DMS79 (cell line): ENCODE data around the gene HDAC4.

Experiments used
- DNase-seq: peaks from one replicate; lab custom pipeline; 2025; lab: John Stamatoyannopoulos, UW

Gene HDAC4

DNA sequence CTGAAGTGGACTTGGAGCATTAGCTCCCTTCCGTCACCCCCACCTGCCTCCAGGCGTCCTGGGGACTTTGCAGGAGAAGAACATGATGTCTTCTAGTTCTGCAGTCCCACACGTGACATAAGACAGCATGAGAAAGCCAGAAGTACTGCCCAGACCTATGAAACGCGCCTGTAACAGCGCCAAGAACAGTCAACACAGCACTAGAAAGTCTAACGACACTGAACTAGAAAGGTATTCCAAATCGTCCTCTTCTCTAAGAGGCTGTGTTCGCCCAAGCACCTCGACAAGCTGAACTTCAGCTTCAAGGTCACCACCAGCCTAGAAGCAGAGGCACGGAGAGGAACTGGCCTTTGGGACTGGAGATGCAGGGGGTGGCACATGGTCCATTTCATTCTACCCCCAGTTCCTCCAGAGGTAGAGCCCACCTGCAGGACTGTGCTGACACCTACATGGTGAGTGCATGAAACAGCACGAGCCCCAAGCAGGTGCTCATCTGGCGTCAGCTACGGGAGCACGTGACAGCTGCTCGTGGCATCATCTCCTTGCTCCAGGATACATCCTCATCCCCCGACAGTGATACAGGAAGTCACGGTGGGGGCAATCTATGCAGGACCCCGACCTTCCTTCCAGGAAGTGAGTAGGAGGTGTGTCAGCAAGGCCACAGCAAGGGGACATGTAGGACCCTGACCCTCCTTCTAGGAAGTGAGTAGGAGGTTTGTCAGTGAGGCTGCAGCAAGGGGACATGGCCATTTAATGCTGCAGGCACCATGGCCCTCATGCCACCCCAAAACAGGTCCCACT is 3.7 kb downstream of the HDAC4 start:
- peak; percentile 88 for DNase-seq

DNA sequence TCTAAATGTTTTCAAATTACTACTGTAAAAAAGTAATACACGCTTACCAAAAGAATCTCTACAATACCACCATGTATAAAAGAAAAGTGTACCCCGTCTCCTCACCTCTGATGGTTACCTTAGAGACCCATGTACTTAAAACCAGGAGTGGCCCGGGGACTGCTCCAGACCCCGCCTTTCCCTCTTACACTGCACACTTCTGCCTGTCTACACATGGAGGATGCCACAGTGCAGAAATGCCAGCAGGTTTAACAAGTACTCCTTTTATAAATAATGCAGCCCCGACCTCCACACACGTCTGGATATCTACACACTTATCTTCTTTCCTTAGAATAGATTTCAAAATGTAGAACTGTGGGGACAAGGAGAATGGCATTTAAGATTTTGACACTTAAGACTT is 5.3 kb downstream of the HDAC4 start:
- DNase-seq: no peak

DNA sequence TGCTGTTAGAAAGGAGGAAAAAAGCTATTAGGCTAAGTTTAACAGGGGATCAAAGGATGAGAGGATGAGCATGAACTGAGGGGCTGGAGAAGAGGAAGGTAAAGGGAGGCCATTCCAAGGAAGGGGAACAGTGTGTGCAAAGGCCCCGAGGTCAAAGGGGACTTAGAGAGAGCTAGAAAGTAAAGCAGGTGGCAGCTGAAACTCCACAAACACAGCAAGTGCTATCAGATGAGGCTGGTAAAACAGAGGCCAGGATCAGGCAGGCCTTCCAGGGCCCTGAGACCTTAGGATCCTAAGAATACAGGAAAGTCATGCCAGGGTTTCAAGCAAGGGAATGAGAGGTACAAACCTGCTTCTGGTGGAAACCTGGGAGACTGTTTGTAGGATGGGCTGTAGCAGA is 5.8 kb downstream of the HDAC4 start:
- DNase-seq: no peak

DNA sequence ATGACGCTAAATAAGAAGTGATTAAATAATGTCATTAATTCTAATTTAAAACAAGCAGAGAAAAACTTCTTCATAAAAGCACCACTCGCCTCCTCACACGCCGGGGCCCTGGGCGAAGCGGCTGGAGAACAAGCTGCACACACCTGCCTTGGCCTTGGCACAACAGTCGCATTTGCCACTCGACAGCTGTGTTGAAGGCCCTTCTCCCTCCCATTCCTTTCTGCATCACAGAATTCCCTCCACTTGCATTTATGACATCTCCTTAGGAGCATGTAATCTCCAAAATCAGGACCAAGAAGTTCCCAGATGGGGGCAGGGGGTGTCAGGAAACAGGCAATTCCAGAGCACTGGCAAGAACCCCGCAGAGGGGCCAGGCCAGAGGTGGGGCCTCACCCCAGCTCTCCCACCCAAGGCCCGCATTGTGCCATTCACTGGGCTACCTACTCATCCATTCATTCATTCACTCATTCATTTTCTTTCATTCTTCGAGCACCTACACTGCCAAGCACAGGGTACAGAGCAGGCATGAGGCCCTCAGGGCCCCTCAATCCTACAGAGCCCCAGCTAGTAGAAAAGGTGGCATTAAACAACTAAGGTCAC is 6.4 kb downstream of the HDAC4 start:
- DNase-seq: peak; percentile 87

DNA sequence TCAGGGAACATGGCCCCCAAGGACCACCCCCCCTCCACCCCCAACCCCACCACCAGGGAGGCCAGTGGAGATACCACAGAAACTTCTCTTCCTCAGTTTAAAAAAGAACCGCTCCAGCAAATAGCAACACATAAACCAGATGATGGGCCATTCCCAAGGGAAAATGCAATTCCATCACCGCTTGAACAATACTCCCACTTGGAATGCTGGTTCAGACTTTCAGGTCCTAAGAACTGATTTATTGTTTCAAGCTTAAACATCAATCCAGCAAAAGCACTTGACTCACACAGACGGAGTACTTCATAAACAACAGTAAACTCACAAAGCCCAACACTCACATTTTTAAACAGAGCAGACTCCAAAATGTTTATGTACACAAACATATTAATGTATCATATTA is 6.9 kb downstream of the HDAC4 start:
- peak; percentile 45 for DNase-seq

DNA sequence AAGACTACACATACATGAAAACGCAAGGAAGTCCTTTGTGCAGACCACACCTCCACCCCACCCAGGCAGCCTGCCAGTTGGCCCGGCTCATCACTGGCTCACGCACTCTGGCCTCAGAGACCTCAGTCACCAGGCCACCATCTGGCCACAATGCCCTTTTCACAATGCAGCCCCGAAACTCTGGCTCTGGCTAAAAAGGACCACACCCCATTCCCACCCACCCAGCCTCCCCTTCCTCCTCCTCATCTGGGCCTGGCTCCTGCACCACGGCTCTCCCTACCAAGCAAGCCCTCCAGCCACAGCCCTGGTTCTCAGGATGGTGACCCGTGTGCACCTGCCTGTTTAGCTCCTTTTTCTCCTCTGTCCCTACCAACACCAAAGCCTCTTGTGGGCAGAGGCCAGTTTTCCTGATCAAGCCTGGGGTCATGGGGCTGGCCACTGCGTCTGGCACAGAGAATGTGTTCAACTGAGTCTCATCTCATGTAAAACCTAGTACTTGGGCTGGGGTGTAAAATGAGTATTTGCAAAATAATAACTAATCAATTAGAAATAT is 7.4 kb downstream of the HDAC4 start:
- no peak for DNase-seq

DNA sequence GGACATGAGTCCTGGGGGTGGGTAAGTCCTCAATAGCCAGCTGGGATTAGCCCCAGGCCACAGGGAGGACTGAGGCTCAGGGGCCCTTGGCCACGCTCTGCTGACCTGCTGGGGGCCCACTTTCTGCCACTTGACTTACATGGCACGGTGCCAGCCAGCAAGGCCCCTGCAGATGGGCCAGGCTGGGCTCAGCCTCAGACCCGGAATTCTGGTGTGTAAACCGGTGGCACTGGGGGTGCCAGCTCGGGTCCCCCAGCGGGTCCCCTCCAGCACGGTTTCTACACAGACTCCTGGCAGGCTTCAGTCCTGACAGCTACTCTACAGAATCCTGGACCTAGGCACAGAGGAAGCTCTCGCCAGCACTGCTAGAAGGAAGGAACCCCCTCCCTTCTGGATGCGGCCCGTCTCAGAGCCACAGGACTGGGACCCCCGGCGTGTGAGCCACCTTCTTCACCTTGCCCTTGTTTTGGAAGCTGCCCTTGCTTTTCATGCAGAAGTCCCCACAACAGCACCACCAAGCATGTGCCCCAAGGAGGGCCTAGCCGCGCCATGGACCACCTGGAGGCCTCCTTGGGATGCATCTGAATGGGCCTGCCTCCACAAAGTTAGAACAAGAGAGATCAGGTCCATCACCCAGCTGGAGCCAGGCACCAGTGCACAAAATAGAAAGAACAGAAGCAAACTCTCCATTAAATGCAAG is 8.0 kb downstream of the HDAC4 start:
- DNase-seq: peak; percentile 27

DNA sequence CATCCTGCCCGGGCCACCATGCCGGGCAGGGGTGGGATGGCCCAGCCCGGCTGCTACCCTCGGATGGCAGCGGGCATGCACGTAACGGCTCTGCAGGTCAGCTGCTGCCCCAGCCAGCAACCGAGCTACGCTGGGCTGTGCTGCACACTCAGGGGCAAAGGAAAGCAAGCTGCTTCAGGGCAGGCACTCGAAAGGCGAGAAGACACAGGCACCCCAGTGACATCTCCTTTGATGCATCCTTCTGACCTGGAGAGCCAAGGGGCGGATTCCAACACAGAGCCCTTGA is 8.8 kb downstream of the HDAC4 start:
- DNase-seq: no peak

DNA sequence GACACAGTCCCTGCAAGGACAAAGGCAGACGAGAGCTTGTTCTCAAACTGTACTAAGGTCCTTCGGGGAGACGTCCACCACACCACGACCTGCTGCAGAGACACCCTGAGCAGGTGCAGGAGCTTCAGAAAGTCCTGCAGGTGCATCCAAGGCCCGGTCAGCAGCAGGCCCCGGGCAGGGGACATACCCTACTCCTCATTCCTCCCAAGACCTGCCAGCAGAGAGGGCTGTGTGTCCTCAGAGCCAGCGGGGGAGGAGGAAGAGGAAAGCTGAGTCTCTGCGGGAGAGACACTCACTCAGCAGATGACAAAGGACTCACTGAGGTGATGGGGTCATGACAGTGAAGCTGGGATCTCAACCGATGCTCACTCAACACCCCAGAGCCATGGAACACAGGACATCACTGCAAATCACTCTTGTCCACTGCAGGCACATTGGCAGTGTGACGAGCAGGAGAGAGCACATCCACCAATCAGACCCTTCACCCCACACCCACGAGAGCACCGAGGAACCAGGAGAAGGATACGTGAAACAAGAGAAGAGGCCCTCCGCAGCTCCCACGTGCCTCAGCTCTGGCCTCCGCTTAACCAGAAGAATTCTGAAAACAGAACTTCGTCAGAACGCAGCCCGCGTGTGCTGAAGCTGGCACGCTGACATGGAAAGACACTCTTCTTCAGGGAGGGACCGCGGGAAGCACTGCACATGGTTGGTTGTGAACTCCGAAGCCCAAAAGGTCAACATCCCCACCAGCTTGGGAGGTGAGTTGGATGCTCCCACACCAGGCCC is 9.3 kb downstream of the HDAC4 start:
- DNase-seq: no peak

DNA sequence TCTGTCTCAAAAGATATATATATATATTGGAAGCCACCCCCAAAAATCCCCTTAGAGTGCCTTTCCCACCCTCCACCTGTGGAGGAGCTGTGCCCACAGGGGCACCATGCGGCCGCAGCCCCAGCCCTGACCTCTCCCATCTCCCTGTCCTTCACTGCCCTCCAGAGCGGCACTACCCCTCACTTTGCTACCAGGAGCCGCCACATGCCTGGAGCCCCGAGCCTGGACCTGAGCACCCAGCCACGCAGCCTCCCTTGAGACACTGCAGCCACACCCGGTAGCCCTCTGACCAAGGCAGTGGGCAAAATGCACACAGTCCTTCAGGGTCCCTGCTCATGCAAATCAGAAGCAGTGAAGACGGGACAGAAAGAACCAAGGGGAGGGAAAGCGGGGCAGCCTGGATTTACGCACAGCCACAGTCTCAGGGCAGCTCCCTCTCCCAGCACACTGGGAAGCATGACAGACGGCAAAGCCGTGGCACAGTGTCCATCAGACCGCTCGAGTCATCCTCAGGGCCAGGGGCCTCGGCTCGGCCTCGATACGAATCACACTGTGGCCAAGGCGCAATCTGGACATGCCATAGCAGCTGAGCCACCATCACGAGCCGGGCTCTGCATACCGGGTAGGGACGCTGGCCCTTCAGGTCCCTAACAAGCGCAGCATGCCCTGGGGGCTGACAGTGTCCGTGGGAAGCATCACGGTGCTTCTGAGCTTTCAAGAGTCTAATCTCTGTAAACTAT is 10.1 kb downstream of the HDAC4 start:
- DNase-seq: no peak

DNA sequence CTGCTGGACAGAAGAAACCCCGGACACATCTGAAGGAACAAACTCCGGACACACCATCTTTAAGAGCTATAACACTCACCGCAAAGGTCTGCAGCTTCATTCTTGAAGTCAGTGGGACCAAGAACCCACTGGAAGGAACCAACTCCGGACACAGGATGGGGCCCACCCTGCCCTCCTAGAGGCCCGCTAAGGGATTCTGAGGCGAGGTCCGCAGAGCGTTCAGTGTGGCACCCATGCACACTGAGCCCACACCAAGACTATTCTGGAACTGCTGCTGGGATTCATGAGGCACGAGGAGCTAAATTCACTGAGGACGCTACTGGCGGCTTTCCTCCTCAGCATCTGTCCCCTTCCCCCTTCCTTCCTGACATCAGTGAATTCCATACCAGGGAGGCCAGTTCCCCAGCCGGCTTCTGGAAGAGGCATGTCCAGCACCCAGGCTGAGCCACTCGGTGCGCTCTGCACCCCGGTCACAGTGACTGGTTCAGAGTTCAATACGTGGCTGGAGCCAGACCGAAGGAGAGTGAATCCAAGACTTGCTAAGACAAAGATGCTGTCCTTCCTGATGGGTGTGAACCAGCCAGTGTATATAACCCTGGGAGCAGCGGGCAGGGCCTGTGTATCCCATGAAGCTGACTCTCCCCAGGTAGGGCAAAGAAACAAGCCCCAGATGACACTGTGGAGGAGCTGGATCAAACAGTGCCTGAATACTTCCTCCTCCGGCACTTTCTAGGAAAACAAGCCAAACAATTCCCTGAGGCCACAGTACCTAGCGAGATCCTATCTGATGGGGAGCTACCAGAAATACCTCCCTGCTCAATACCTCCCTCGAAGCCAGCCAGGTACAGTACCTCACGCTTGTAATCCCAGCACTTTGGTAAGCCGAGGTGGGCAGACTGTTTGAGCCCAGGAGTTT is 11.1 kb downstream of the HDAC4 start:
- DNase-seq: no peak

DNA sequence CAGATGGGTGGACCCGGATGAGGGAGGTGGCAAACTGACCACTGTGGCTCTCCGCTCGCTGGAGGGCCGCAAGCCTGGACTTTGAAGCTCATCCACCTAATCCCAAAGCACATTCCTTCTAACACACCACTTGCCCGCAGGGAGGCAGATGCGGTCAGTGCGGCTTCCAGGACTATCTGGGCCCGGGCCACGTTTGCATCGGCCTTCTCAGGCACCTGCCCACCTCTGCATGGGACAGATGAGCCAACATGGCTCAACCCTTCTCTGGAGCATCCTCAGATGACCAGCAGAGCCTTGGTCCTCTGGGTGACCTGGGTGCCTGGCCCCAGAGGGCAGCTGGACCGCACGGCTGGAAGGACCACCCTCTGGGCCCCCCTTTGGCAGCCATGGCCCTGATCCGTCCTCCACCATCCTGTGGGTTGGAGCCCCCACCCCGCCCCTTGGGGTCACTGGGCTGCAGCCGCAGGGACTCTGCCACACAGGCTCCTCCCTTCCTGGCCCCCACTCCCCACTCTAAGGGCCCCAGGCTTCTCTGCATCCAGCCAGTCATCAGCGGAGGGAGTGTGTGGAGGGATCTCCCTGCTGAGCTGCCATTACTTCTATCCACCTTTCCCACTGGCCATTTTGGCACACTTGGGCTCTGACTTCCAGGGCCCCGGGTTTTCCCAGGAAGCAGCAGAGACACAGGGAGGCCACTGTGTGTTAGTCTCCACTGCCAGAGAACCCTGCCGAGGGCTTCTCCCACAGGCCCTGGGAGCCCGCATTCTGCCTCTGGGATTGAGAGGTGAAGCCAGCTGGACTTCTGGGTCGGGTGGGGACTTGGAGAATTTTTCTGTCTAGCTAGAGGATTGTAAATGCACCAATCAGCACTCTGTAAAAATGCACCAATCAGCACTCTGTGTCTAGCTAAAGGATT is 12.3 kb downstream of the HDAC4 start:
- DNase-seq: no peak

DNA sequence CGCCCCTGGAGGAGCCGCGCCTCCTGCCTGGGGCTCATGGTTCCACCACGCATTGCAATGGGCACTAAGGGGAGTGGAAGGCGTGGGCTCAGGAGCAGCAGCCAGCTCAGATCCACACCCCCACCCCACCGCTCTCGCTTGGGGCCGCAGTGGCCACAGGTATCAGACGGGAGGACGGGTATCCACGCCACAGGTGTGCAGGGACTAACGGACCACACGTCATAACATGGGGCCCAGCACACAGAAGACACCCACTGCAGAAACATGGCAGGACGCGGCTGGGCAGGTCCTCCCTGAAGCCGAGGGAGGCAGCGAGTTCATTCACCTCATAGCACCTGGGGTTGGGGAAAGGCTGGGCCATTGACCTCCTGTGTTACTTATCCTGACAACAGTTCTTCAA is 13.0 kb downstream of the HDAC4 start:
- DNase-seq: no peak

DNA sequence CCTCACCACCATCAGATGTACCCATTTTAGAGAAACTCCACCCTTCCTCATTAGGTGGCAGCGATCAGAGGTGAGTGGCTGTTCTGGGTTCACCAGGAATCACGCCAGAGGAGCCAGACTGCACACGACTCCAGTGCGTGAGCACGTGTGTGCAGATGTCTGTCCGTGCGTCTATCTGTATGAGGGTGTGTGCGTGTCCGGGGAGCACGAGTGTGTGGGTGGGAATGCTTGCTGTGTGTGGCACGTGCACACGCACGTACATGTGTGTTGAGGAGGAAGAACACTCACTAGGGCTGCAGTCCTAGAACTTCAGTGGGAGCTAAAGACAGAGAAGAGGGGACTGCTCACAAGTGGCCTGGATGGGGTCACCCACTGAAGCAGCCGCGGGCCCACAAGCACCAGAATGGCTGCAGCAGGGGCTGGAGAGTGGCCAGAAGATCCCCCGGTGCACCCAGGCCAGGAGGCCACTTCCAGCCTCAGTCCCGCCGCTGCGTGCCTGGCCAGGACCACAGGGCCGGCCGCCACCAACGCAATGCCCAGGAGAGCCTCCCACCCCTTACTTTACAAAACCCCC is 13.9 kb downstream of the HDAC4 start:
- DNase-seq: no peak

DNA sequence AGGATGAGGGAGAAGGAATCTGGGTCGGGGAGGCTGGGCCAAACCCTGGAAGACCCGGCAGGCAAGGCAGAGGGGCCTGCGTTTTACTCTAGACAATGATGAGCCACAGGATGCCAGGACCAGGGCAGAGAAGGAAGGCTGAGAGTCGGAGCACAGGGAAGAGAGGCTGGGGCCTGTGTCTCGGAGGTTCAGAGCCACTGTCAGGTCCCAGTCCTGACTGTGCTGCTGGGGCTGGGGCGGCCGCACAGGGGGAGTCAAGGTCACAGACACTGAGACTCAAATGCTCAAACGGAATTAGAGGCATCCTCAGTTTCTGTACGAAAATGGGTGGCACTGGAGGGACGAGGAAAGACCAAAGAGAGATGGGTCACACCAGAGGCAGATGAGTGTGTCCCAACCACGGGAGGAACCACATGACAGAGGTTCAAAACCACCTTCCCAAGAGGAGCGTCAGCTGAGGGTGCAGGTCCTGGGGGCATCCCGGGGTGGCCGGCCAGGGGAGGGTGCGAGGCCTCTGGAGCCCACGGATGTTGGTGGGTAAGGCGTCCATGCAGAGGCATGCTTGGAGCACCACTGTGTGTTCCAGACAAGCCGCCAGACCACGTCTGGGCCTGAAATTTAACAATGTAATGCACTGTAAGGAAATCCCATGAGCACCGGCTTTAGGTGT is 14.7 kb downstream of the HDAC4 start:
- no peak for DNase-seq

DNA sequence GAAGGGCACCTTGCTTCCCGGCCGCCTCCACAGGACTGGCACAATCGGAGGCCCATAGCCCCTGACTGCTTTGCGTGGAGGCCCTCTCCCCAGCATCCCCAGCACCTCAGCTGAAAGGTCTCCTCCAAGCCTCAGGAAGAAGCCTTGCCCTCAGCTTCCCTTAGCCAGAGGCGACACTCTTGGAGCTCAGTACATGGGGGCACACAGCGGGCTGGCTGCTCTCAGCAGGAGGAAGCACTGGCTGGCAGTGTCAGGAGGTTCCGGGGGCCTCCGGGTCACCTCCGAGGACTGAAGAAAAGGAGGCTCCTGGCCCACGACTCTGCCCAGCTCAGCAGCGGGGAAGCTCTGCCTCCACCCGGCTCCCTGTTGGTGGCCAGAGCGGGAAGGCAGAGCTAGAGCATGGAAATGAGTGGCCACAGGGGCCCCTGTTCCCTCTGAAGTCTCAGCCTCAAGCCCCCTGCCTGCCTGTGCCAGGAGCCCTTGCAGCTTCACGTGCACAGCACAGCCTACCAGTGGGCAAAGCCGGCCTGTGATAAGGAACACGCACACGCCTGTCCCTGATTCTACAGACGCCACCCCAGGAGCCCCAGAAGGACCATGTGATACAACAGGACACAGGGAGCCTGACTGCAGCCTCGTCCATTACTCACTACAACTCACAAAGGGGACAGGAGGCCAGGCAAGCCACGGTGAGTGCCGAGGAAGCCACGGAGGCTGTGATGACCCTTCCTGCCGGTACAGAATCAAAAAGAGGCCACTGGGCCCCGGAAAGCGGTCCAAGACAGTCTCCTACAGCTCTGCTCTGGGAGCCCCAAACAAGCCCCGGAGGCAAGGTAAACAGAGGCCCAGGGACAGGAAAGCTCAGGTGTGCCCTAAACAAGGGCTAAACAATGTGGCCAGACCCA is 15.5 kb downstream of the HDAC4 start:
- no peak for DNase-seq

DNA sequence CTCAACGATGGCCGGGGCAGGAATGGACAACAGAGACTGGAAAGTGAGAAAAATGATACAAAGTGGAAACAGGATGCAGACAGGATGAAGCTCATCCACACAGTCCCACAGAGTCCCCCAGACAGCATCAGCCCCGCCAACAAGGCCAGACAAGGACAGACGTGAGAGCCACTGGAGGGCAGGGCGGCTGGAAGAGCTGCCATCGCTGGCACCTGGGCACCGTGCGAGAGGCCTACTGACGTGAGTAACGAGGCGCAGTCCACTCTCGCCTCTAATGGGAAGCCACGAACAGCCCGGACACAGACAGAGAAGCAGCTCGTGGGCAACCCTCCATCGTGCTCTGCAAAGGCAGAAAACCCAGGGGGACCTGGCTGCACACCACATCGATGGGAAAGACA is 17.1 kb downstream of the HDAC4 start:
- no peak for DNase-seq
